GM08714 (cell line): ENCODE measurements around the gene BBS4.
A peak's percentile ranks its signal among the peaks of the same experiment; 100 is the strongest.

Experiments used
- H3K4me3 ChIP-seq: fragments of 200-500 bp; sonication (Bioruptor generic); 2 replicates; pipeline ENCODE4 v1.5.1; 2014; ENCODE audit warnings: mild to moderate bottlenecking, low read length, inconsistent platforms
- ZNF274 ChIP-seq: IDR thresholded peaks from 2 replicates; pipeline ENCODE4 v1.6.1; 2012; ENCODE audit warnings: mild to moderate bottlenecking, low read depth, low read length

BBS4 gene

GRCh38 chr15:72770673-72771328 lies 84.8 kb downstream of the BBS4 start:
- TF ChIP-seq ZNF274 = no peak
- no peak overlapping the region for H3K4me3 ChIP-seq

- no peak overlapping the region for H3K4me3 ChIP-seq
- no peak for TF ChIP-seq ZNF274
Observed at GRCh38 chr15:72771329-72771725, 85.3 kb downstream of the BBS4 start.

GRCh38 chr15:72774696-72775383 lies 88.8 kb downstream of the BBS4 start:
- no peak overlapping the region for H3K4me3 ChIP-seq
- no peak for TF ChIP-seq ZNF274

GRCh38 chr15:72778796-72779195 lies 92.8 kb downstream of the BBS4 start:
- no peak for TF ChIP-seq ZNF274

DNA sequence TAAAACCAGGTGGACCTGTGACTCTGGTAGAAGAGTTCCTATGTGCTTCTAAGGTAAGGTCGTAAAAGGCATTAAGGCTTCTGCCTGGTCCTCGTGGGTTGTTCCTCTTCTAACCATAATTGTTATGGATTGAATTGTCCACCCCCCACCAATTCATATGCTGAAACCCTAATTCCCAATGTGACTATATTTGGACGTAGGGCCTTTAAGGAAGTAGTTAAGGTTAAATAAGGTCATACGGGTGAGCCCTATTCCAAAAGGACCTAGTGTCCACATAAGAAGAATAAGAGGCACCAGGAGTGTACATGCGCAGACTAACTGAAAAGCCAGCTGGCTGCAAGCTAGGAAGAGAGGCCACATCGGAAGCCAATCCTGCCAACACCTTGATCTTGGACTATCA lies 95.6 kb downstream of the BBS4 start:
- peak overlapping the region; percentile 80; the same call in 1 of the 2 replicates for H3K4me3 ChIP-seq
- no peak for TF ChIP-seq ZNF274

More at GRCh38 chr15:72778796-72779195, 92.8 kb downstream of the BBS4 start:
- H3K4me3 ChIP-seq = no peak overlapping the region

DNA sequence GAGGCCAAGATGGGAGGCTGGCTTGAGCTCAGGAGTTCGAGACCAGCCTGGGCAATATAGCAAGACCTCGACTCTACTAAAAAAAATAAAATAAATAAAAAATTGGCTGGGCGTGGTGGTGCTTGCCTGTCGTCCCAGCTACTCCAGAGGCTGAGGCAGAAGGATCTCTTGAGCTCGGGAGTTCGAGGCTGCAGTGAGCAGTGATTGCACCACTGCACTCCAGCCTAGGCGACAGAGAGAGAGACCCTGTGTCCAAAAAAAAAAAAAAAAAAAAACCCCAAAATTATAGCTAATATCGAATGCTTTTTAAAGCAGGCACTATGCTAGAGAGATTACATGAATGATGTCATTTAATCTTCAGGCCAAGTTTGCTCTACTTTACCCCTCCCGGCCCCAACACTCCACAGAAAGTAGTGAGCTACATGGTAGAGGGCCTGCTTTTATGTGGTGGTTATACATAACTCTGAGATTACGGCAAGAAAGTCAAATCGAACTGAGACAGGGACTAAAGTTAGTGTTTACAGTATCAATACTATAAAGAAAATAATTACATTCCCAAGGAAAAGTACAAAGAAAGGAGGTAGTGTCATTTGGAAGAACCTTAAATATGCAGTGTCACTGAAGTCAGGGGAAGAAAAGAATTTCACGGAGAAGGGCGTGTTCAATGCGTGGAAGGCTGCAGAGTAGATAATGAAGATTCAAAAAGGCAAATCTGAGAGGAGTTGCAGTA lies 96.4 kb downstream of the BBS4 start:
- TF ChIP-seq ZNF274 = no peak
- peak overlapping the region; percentile 80 for H3K4me3 ChIP-seq

GRCh38 chr15:72783004-72783639 lies 97.1 kb downstream of the BBS4 start:
- no peak for TF ChIP-seq ZNF274
- H3K4me3 ChIP-seq = peak overlapping the region; percentile 80

GRCh38 chr15:72783640-72784455 lies 97.8 kb downstream of the BBS4 start, which contains the start of gene ADPGK:
ADPGK (minus strand) TSS chr15:72783758; CDS start chr15:72783691, 67 bp downstream.
- peak within 1 kb of the TSS; percentile 80 for H3K4me3 ChIP-seq
- TF ChIP-seq ZNF274 = no peak

- H3K4me3 ChIP-seq = peak overlapping the region; percentile 80; the same call in 1 of the 2 replicates
- no peak for TF ChIP-seq ZNF274
Observed at GRCh38 chr15:72784456-72784876, 98.5 kb downstream of the BBS4 start.

DNA sequence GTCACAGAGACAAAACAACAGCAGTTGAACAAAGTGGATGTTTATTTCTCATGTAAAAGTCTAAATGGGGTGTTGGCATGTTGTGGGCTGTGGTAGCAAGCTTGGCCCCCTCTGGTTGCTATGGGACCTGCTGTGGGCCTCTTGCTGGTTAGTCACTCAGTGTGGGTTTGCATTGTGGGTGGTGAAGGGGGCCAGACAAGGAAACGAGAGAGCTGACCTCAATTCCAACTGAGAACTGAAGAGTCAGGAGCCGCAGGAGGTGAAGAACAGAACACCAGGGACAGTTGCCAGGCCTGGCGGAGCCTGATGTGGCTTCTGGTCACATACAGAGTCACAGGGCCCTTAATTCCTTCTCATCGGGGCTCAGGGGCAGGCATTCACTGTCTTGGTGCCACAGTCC lies 99.4 kb downstream of the BBS4 start:
- TF ChIP-seq ZNF274 = no peak
- no peak overlapping the region for H3K4me3 ChIP-seq

GRCh38 chr15:72785841-72786240 lies 99.8 kb downstream of the BBS4 start:
- H3K4me3 ChIP-seq = no peak overlapping the region
- no peak for TF ChIP-seq ZNF274

DNA sequence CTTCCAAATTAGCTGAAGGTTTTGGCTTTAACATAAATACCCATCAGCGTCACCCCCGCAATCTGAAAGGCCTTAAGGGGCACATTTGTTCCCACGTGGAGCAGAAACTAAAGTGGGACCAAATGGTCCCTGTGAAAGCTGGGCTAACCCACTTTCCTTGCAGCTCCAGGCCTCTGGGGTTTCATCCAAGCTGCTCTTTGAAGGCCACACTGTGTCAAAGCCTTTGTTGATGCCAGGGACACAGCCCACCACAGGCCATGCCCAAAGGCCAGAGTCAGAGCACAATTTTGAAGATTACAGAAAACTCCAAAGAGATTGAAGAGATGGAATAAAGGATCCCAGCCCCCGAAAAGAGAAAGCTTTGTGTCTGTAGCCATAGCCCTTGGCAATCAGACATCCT lies 100.2 kb downstream of the BBS4 start:
- TF ChIP-seq ZNF274 = no peak
- no peak overlapping the region for H3K4me3 ChIP-seq

GRCh38 chr15:72786676-72787345 lies 100.8 kb downstream of the BBS4 start:
- no peak overlapping the region for H3K4me3 ChIP-seq
- TF ChIP-seq ZNF274 = no peak
